HEK293 (cell line): ENCODE data around the gene CSNK1A1.

Experiments used
- KLF1 ChIP-seq: fragments of 450-650 bp; formaldehyde crosslinking; IDR thresholded peaks from 2 replicates; pipeline ENCODE4 v1.5.1; 2016; ENCODE audit warnings: missing biosample characterization, missing genetic modification characterization
- MZF1 ChIP-seq: fragments of 450-650 bp; formaldehyde crosslinking; IDR thresholded peaks from 2 replicates; pipeline ENCODE4 v1.5.1; 2017; ENCODE audit warnings: missing biosample characterization, missing genetic modification characterization, borderline replicate concordance
- ZEB2 ChIP-seq: fragments of 450-650 bp; formaldehyde crosslinking; IDR thresholded peaks from 2 replicates; pipeline ENCODE4 v1.5.1; 2016; ENCODE audit warnings: missing biosample characterization, missing genetic modification characterization
- ZNF10 ChIP-seq: fragments of 450-650 bp; formaldehyde crosslinking; IDR thresholded peaks from 2 replicates; pipeline ENCODE4 v1.5.1; 2017; ENCODE audit warnings: missing biosample characterization, missing genetic modification characterization
- ZNF366 ChIP-seq: fragments of 450-650 bp; formaldehyde crosslinking; conservative IDR thresholded peaks from 2 replicates; pipeline ENCODE4 v1.5.1; 2016; ENCODE audit warnings: missing biosample characterization, missing genetic modification characterization
- ZNF394 ChIP-seq: fragments of 450-650 bp; formaldehyde crosslinking; IDR thresholded peaks from 2 replicates; pipeline ENCODE4 v1.5.1; 2016; ENCODE audit warnings: missing biosample characterization, missing genetic modification characterization, mild to moderate bottlenecking, moderate library complexity, borderline replicate concordance
- ZNF416 ChIP-seq: fragments of 450-650 bp; formaldehyde crosslinking; IDR thresholded peaks from 2 replicates; pipeline ENCODE4 v1.5.1; 2016; ENCODE audit warnings: missing biosample characterization, missing genetic modification characterization
- ZNF791 ChIP-seq: fragments of 450-650 bp; formaldehyde crosslinking; IDR thresholded peaks from 2 replicates; pipeline ENCODE4 v1.5.1; 2016; ENCODE audit warnings: missing biosample characterization, missing genetic modification characterization
- TF ChIP-seq, protein P1 (sequence below): fragments of 450-650 bp; formaldehyde crosslinking; IDR thresholded peaks from 2 replicates; pipeline ENCODE4 v1.5.1; 2016; ENCODE audit warnings: missing biosample characterization, missing genetic modification characterization
- TF ChIP-seq, protein P2 (sequence below): fragments of 450-650 bp; formaldehyde crosslinking; IDR thresholded peaks from 2 replicates; pipeline ENCODE4 v1.5.1; 2017; ENCODE audit warnings: missing biosample characterization, missing genetic modification characterization
- TF ChIP-seq, protein P3 (sequence below): fragments of 450-650 bp; formaldehyde crosslinking; IDR thresholded peaks from 2 replicates; pipeline ENCODE4 v1.5.1; 2016; ENCODE audit warnings: missing biosample characterization, missing genetic modification characterization
- TF ChIP-seq, protein P4 (sequence below): fragments of 450-650 bp; formaldehyde crosslinking; IDR thresholded peaks from 2 replicates; pipeline ENCODE4 v1.5.1; 2016; ENCODE audit warnings: missing biosample characterization, missing genetic modification characterization
- TF ChIP-seq, protein P5 (sequence below): fragments of 450-650 bp; formaldehyde crosslinking; IDR thresholded peaks from 2 replicates; pipeline ENCODE4 v1.5.1; 2016; ENCODE audit warnings: missing biosample characterization, missing genetic modification characterization
- TF ChIP-seq, protein P6 (sequence below): fragments of 450-650 bp; formaldehyde crosslinking; IDR thresholded peaks from 2 replicates; pipeline ENCODE4 v1.5.1; 2016; ENCODE audit warnings: missing biosample characterization, missing genetic modification characterization, borderline replicate concordance
- TF ChIP-seq, protein P7 (sequence below): fragments of 450-650 bp; formaldehyde crosslinking; IDR thresholded peaks from 2 replicates; pipeline ENCODE4 v1.5.1; 2016; ENCODE audit warnings: missing biosample characterization, missing genetic modification characterization

The CSNK1A1 gene

DNA sequence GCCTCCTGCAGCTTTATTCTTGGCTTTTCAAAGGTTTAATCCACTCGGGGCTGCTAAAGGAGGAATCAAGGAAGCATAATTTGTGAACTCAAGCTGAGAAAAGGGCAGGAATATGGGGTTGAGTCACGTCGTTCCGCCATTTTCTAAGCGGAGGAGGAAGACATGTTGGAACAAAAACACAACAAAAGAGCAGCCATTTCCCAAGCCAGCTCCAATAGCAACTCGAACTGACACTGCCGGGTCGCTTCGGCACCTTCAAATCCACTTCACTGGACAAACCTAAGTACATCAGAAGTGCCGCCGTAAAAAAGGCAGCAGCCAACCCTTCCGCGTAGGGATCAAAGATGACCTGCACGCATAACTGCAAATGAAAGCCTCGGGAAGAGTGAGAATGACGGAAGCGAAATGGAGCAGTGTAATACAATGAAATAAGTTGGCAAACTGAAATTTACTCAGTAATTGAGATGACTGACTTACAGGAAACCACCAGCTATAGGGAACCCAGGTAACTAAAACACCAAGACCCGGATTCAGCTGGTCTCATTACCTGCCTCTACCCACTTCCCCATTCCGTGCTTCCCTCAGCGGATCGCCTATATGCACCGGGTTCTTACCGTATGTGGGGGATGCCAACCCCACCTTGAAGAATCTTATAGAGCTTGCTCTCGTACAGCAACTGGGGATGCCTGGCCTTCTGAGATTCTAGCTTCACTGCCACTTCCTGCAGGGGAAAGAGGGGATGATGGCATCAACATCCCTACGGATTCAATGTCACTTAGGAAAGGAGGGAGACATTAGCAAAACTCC is 1.6 kb downstream of the CSNK1A1 start (continued):
- peak; percentile 54; the same call in 1 of the 2 replicates for TF ChIP-seq MZF1 (tag by site-specific recombination)
- TF ChIP-seq, protein P1, sequence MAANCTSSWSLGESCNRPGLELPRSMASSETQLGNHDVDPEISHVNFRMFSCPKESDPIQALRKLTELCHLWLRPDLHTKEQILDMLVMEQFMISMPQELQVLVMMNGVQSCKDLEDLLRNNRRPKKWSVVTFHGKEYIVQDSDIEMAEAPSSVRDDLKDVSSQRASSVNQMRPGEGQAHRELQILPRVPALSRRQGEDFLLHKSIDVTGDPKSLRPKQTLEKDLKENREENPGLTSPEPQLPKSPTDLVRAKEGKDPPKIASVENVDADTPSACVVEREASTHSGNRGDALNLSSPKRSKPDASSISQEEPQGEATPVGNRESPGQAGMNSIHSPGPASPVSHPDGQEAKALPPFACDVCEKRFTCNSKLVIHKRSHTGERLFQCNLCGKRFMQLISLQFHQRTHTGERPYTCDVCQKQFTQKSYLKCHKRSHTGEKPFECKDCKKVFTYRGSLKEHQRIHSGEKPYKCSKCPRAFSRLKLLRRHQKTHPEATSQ (tag by site-specific recombination) = no peak
- TF ChIP-seq ZNF366 = 0 out of 2 replicates have a peak, but pooled peaks have one; percentile 63
- TF ChIP-seq, protein P2, sequence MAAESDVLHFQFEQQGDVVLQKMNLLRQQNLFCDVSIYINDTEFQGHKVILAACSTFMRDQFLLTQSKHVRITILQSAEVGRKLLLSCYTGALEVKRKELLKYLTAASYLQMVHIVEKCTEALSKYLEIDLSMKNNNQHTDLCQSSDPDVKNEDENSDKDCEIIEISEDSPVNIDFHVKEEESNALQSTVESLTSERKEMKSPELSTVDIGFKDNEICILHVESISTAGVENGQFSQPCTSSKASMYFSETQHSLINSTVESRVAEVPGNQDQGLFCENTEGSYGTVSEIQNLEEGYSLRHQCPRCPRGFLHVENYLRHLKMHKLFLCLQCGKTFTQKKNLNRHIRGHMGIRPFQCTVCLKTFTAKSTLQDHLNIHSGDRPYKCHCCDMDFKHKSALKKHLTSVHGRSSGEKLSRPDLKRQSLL = no peak
- no peak for TF ChIP-seq ZNF791 (tag by site-specific recombination)
- TF ChIP-seq KLF1 (tag by site-specific recombination) = no peak
- TF ChIP-seq, protein P3, sequence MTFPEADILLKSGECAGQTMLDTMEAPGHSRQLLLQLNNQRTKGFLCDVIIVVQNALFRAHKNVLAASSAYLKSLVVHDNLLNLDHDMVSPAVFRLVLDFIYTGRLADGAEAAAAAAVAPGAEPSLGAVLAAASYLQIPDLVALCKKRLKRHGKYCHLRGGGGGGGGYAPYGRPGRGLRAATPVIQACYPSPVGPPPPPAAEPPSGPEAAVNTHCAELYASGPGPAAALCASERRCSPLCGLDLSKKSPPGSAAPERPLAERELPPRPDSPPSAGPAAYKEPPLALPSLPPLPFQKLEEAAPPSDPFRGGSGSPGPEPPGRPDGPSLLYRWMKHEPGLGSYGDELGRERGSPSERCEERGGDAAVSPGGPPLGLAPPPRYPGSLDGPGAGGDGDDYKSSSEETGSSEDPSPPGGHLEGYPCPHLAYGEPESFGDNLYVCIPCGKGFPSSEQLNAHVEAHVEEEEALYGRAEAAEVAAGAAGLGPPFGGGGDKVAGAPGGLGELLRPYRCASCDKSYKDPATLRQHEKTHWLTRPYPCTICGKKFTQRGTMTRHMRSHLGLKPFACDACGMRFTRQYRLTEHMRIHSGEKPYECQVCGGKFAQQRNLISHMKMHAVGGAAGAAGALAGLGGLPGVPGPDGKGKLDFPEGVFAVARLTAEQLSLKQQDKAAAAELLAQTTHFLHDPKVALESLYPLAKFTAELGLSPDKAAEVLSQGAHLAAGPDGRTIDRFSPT (tag by site-specific recombination) = no peak
- TF ChIP-seq, protein P4, sequence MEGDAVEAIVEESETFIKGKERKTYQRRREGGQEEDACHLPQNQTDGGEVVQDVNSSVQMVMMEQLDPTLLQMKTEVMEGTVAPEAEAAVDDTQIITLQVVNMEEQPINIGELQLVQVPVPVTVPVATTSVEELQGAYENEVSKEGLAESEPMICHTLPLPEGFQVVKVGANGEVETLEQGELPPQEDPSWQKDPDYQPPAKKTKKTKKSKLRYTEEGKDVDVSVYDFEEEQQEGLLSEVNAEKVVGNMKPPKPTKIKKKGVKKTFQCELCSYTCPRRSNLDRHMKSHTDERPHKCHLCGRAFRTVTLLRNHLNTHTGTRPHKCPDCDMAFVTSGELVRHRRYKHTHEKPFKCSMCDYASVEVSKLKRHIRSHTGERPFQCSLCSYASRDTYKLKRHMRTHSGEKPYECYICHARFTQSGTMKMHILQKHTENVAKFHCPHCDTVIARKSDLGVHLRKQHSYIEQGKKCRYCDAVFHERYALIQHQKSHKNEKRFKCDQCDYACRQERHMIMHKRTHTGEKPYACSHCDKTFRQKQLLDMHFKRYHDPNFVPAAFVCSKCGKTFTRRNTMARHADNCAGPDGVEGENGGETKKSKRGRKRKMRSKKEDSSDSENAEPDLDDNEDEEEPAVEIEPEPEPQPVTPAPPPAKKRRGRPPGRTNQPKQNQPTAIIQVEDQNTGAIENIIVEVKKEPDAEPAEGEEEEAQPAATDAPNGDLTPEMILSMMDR (tag by site-specific recombination) = no peak
- TF ChIP-seq, protein P5, sequence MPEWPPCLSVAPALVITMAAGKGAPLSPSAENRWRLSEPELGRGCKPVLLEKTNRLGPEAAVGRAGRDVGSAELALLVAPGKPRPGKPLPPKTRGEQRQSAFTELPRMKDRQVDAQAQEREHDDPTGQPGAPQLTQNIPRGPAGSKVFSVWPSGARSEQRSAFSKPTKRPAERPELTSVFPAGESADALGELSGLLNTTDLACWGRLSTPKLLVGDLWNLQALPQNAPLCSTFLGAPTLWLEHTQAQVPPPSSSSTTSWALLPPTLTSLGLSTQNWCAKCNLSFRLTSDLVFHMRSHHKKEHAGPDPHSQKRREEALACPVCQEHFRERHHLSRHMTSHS (tag by site-specific recombination) = no peak
- TF ChIP-seq ZEB2 (tag by site-specific recombination) = no peak
- TF ChIP-seq, protein P6, sequence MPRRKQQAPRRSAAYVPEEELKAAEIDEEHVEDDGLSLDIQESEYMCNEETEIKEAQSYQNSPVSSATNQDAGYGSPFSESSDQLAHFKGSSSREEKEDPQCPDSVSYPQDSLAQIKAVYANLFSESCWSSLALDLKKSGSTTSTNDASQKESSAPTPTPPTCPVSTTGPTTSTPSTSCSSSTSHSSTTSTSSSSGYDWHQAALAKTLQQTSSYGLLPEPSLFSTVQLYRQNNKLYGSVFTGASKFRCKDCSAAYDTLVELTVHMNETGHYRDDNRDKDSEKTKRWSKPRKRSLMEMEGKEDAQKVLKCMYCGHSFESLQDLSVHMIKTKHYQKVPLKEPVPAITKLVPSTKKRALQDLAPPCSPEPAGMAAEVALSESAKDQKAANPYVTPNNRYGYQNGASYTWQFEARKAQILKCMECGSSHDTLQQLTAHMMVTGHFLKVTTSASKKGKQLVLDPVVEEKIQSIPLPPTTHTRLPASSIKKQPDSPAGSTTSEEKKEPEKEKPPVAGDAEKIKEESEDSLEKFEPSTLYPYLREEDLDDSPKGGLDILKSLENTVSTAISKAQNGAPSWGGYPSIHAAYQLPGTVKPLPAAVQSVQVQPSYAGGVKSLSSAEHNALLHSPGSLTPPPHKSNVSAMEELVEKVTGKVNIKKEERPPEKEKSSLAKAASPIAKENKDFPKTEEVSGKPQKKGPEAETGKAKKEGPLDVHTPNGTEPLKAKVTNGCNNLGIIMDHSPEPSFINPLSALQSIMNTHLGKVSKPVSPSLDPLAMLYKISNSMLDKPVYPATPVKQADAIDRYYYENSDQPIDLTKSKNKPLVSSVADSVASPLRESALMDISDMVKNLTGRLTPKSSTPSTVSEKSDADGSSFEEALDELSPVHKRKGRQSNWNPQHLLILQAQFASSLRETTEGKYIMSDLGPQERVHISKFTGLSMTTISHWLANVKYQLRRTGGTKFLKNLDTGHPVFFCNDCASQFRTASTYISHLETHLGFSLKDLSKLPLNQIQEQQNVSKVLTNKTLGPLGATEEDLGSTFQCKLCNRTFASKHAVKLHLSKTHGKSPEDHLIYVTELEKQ (tag by site-specific recombination) = no peak
- TF ChIP-seq, protein P7, sequence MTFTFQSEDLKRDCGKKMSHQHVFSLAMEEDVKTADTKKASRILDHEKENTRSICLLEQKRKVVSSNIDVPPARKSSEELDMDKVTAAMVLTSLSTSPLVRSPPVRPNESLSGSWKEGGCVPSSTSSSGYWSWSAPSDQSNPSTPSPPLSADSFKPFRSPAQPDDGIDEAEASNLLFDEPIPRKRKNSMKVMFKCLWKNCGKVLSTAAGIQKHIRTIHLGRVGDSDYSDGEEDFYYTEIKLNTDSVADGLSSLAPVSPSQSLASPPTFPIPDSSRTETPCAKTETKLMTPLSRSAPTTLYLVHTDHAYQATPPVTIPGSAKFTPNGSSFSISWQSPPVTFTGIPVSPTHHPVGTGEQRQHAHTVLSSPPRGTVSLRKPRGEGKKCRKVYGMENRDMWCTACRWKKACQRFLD = no peak
- TF ChIP-seq ZNF394 = no peak
- no peak for TF ChIP-seq ZNF416
- no peak for TF ChIP-seq ZNF10 (tag by site-specific recombination)
